GM19324 (cell line): ENCODE data around the gene TCAF1.
A peak's percentile ranks its signal among the peaks of the same experiment; 100 is the strongest.

Experiments used
- ATAC-seq: cut with Tn5 transposase; IDR thresholded peaks from one replicate; pipeline ENCODE4 v1.9.1; 2021; ENCODE audit warnings: mild to moderate bottlenecking, moderate library complexity; ENCODE audit not compliant: unreplicated experiment, low FRiP score

TCAF1 gene, protein sequence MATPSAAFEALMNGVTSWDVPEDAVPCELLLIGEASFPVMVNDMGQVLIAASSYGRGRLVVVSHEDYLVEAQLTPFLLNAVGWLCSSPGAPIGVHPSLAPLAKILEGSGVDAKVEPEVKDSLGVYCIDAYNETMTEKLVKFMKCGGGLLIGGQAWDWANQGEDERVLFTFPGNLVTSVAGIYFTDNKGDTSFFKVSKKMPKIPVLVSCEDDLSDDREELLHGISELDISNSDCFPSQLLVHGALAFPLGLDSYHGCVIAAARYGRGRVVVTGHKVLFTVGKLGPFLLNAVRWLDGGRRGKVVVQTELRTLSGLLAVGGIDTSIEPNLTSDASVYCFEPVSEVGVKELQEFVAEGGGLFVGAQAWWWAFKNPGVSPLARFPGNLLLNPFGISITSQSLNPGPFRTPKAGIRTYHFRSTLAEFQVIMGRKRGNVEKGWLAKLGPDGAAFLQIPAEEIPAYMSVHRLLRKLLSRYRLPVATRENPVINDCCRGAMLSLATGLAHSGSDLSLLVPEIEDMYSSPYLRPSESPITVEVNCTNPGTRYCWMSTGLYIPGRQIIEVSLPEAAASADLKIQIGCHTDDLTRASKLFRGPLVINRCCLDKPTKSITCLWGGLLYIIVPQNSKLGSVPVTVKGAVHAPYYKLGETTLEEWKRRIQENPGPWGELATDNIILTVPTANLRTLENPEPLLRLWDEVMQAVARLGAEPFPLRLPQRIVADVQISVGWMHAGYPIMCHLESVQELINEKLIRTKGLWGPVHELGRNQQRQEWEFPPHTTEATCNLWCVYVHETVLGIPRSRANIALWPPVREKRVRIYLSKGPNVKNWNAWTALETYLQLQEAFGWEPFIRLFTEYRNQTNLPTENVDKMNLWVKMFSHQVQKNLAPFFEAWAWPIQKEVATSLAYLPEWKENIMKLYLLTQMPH

DNA sequence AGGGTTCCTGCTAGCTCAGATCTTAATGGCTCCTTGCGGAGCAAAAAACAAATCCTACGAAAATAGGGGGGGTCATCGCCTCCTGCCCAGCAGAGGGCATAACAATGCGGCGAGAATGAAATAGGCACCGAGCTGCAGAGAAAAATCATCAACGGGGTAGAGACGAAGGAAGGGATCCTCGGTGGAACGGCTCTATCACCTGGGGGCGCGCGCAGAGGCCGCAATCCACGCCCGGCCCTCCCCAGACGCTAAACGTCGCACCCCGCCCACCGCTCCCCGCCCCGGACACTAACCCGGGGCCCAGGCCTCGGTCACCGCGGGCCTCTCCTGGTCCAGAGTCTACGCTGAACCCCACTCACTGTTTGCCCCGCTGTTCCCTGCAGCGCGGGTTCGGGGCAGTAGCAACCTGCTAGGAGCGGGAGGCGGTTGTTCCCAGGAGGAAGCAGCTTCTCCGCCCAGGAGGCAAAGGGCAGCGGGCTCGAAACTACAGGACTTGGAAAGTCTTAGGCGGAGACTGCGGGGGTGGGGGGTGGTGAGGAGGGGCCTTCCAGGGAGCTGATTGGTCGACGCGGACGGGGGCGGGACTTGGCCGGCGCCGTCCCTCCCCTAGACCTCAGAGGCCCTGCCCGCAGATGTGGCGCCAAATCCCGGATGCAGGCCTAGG, at the start of gene TCAF1:
Gene TCAF1, minus strand, starts transcription at position 509 of the 664 bp plus-strand sequence. CDS start 25,568 bp downstream, outside the sequence.
- peak; percentile 96 for ATAC-seq

DNA sequence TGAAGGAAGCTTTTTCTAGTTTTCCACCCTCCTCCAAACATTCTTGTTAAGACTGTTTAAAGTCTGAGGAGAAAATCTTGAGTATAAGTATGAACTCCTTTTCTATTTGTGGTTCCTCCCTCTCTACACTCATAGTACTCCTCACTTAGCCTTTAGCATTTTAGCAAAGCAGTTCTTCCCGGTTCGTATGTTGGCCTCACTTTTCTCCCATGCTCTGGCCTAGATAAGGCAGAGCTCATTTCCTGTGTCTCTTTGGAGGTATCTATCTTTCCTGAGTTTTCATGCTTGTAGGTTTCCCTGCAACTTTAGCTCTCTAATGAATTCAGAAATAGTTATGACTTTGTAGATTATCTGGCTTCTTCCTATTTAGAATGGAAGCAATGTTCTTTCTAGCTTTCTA, 46.8 kb upstream of the TCAF1 start:
- ATAC-seq, result no peak

DNA sequence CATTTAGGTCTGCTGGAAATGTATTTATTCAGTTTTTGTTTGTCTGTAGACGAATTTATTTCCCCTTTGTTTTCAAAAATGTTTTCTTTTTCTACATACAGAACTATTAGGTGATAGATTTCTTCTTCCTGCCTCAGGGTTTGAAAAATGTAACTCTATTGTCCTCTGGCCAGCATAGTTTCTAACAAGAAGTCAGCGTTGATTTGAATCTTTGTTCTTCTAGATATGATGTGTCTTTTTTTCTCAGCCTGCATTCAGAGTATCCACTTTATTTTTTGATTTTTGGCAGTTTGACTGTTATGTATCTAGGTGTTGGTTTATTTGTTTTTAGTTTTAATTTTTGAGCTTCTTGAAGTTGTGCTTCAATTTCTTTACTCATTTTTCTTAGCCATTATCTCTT, 45.1 kb upstream of the TCAF1 start:
- ATAC-seq, result no peak

DNA sequence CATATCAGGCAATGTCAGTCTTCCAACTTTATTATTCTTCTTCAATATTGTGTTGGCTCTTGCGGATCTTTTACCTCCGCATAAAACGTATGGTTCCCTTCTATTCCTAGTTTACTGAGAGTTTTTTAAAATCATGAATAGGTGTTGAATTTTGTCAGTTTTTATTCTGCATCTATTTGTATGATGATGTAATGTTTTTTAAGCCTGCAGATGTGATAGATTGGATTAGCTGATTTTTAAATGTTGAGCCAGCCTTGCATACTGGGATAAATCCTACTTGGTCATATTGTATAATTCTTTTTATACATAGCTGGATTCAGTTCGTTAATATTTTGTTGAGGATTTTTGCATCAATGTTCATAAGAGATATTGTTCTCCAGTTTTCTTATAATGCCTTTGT, 43.4 kb upstream of the TCAF1 start:
- no peak for ATAC-seq

DNA sequence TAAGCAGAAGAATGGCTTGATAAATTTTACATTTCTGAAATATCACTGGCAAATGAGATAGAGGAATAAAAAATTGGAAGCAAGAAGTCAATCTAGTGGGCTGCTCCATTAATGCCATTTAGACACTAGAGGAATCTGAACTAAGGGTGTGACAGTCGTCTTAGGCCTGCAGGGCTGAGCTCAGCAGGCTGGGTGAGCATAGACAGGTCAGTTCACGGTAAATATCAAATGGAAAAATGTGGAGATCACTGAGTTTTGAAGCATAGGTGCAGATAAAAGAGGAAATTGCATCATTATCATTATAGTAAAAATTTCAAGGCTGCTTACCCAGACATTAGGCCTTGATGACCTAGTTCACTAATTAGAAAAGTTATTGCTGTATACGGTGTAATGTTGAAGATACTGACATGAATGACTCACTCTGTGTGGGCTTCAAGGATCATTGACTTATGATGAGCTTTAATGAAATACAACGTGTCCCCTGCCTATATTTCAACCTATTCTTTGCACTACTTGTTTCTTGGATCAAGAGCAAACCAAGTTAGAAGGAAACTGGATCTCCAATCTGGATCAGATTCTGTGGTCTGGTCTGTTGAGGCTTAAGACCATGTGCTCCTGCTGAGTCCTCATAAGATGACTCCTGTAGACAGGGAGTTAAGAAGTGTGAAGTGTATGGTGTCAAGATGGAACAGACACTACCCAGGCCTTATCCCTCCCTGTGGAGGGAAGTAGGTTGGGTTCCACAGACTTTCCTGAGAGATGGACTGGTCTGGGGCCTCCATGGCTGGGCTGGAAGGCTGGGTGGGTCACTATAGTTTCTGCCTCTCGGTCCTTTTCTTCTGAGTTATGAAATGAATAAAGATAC, 36.6 kb upstream of the TCAF1 start:
- ATAC-seq, result no peak

DNA sequence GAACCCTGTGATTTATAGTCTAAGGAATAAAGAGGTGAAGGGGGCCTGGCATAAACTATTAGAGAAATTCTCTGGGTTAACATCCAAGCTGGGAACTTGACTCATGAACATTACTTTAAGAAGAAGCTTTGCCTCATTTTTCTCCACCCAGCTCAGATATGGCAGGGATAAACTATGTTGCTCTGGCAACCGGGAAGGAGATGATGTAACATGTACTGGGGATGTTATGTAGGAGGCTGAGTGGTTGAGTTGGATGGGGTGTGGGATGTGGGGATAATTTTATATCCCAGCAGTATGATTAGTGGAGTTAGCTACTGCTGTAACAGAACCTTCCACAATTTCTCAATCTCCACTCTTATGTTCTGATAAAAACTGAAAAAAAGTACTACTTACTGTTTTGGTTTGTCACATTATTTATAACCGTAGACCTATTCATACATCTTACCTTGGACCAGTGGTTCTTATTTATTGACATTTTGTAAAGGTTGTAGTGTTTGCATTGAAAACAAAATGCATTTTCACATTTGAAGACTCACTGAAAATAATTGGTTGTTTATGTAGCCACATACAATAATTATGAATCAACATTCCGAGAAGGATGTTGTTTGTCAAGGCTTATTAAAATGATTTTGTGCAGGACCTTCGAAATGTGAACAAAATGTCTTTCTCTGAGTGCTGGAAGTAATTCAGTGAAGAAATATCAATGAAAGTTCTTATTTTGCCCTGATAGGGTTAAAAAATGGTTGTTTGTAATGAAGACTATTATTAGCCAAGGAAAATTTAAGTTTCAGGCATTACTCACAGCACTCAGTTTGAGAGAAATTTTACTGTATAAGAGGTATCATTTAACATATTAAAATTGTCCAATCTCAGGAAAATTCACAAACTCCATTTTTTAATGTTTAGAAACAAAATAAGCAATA, 34.4 kb upstream of the TCAF1 start:
- no peak for ATAC-seq

DNA sequence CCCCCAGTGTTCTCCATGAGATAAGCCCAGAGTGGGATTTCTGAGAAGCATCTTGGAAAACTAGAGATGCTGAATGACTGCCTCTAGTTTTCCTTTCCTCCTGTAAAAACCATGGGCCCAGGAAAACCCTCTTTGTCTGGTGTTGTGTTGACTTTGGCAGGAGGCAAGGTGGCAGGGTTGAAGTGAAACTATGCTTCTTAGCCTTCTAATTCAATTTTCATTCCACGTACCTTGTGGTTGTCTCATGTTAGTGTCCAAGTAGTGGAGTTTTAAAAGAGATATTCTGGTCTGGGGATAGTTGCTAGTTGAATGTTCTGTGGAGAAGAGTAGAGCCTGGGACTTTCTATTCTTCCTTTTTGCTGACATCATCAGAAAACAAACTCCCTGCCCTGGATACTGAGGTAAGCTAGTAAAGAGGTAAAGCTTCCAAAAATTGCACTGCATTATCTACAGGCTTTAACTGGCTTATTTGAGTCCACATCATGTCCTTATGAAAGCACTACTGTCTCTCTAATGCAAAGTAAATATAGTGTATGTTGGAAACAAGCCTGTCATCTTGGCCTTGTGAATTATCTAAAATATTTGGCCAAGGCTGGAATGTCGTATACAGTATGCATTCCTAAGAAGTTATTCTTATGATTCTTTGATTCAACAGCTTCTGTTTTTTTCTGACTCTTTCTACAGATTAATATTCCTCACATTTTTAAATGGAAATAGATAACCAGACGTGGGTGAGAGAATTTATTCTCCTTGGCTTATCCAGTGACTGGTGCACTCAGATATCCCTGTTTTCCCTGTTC, 32.8 kb upstream of the TCAF1 start, which contains the start of gene OR2F2:
Gene OR2F2, plus strand, starts transcription at position 708 of the 800 bp plus-strand sequence. Its CDS starts 0 bp downstream, at position 708.
- no peak for ATAC-seq

DNA sequence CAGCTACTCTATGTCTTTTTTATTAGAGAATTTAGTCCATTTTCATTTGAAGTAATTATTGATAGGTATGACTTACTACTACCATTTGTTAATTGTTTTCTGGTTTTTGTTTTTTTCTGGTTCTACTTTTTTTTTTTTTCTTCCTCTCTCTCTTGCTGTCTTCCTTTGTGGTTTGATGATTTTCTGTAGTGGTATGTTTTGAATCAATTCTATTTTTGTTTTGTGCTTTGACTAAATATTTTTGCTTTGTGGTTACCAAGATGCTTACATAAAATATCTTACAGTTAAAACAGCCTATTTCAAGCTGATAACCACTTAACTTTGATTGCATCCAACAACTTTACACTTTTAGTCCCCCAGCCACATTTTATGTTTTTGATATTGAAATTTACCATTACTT, 29.8 kb upstream of the TCAF1 start:
- ATAC-seq, result no peak

DNA sequence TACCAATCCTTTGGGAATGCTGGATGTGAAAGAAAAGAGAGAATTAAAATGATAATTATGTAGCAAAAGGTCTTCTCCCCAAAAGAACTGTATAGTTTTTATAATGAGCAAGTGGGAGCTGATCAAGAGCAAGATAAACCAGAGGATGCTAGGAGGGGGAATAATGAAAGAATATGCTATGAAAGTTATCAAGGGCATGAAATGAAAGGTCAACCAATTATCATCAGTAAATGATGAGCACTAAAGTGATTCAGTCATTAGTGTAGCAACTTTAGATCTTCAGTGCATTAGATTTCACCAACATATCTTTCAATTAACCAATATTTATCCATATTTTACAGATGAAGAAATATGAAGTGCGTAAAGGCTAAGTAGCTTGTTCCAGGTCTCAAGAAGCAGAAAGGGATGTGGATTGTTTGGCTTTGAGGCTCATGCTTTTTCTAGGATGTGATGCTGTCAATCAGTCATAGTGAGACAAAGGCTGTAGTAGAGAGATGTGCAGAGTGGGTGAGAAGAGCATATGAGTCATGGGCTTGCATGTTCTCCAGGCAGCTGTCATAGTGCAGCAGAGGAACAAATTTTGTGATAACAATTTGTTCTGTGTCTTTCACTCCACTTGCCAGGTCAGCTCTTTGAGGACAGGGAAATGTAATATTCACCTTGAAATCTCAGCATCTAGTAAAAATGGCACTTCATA, 27.4 kb upstream of the TCAF1 start:
- no peak for ATAC-seq

DNA sequence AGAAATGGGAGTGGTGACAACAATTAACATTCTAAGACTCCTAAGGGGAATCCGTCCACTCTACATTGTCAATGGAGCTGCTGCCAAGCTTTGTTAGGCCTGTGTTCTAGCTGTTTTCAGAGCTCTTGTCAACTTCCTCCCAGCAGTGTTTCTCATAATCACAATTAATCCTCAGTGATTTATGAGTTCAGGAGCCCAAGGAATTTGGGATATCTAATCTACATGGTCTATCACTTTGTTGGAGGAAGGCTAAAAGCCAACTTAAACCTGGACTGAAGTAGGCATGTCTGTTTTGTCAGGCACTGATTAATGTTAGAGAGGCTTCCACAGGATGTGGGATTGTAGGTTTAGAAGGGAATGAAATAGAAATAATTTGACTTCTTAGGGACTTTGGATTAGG, 22.9 kb upstream of the TCAF1 start:
- no peak for ATAC-seq

DNA sequence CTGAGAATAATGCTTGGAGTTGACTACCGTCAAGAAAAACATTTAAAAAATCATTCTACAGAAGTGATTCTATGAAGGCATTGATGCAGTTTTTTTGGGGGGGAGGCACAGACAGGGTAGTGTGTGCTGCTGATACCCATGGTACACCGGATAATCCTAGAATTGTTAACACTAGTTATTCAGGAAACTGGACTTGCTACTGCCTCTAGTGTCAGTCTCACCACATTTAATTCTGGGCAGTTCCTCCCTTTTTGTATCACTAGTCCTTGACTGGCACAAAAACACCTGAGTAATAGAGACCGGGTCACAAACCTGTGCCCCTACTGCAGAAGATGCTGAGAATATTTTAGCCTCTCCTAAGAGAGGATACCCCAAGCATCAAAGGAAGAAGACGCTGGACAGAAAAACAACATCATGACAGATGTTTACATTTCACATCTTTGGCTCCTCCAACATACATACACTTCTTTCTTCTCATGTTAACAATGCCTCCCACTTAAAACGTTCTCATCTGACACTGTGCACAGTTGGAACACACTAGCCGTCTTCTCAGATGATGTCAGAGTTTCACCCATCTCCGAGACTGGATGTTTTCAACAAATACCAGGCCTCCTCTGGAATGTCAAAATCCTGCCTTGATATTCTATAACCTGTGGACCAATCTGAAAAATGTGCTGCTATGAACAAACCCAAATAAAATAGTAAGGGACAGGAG, 13.1 kb upstream of the TCAF1 start:
- no peak for ATAC-seq

DNA sequence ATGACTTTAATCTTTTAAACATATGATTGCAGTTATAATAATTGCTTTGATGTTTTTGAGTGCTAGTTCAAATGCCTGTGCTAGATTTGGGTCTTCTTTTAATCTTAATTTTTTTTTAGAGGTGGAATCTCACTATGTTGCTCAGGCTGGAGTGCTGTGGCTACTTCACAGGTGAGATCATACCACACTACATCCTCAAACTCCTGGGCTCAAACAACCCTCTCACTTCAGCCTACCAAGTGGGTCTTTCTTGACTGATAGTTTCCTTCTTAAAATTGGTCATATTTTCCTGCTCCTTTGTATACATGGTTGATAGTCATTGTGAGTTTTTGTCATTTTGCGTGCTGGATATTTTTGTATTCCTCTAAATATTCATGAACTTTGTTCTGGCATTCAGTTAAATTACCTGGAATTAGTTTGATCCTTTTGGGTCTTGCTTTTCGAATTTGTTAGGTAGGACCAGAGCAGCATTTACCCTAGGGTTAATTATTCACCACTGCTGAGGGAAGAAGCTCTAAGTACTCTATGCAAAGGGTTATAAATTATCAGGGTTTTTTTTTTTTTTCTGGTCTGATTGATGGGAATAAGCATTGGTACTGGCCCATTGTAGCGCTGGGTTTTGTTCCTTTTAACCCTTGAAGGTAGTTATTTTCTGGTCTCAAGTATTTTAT, 12.1 kb upstream of the TCAF1 start:
- no peak for ATAC-seq

DNA sequence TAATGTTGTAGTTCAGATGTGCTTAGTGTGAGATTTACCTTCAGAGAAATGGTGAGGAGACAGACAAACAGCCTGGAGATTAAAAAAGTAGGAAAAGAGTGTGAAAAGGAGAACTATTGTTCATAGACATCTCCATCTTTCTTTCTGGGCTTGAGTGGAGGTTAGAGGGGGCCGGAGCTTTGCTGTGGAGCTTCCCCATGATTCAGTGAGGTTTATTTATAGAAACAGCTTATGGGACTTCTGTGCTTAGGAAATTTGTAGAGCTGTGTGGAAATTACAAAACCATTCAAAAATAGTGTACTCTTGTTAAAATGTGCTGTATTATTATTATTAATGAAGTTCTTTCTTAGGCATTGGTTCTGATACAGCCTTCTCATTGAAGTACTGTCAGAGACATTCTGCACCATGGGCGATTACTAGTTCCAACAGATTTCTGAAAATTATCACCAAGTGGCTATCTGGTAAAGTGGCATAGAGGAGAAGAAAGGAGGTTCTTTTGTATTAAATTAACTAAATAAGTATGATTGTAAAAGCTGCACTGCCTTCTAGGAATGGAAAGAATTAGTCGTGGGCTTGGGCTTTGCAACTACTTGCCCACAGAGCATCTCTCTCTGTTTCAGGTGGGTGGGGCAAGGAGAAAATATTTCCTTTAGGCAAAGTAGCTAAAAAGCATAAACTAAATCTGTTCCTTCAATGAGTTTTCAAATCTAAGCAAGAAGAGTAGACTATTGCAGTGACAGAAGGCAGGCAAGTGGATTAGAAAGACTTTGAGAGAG, 8.7 kb upstream of the TCAF1 start:
- no peak for ATAC-seq

DNA sequence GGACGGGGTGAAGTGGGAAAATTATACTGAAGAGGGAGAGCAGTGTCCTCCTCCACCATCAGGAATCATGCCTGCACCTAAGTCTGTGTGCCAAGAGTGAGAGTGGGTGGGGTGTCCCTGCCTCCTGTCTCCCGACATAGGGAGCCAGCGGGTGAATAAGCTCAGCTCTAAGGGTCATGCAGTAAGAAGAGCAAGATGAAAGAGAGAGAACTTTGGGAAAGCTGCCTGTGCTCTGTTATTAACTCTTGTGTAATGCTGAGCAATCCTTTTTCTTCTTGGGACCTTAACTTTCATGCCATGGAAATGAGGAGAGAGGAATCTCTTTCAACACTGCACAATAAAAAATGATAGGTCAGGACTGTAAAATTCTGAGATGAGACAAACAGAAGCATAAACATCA, 7.9 kb upstream of the TCAF1 start:
- ATAC-seq, result no peak

DNA sequence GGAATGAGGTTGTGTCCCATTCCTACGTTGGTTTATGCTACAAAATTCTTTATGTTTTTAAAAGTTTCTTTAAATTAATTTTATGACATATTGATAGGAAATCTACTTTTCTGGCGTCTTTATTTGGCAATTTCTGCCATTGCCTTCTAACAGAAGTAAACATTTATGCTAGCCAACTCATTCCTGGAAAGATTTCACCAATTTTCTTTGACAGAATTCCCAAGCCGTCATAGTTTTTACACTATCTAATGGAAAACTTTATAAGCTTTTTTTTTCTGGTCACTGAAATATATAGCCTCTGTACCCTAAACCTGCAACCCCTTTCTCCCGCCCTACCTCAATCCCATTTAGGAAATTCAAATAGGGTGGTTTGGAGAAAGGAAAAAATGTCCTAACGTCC, 6.1 kb upstream of the TCAF1 start:
- no peak for ATAC-seq

DNA sequence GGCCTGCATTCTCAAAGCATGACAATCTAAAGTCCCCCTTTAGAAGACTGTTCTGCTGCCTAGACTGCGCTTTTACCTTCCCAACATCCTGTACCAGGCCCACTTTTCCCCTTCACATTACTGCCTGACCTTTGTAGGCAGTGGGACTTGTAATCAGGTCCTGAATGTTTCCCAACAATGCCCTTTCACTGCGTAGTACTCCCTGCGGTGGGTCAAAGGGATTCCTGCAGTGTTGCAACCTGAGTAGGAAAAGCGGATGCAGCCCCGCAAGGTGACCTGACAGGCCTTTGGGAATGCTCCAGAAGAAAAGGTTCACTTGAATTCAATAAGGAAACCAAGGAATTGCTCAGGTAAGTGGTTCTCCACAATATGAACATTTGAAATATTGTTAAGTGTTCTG, 4.9 kb upstream of the TCAF1 start:
- no peak for ATAC-seq
